Vagina (tissue), 2 donors: ENCODE results near the gene TRPC4.

Source experiments
- CTCF ChIP-seq, 3 experiments: fragments of 450-650 bp in 2 of 3; fragments of 200-600 bp in 1 of 3; sonication (generic) in 1 of 3; IDR thresholded peaks; one replicate each; pipeline ENCODE4 v1.5.1; 2017 to 2019; ENCODE audit warnings: antibody characterized with exemption in 3 of 3, mild to moderate bottlenecking in 2 of 3, moderate library complexity in 2 of 3
- POLR2A ChIP-seq, 2 donors: fragments of 450-650 bp; IDR thresholded peaks; one replicate each; pipeline ENCODE4 v1.6.1; 2017; ENCODE audit warnings: antibody characterized with exemption in 2 of 2, mild to moderate bottlenecking in 2 of 2, moderate library complexity in 2 of 2
- POLR2AphosphoS5 ChIP-seq, 2 donors: sonication (generic); formaldehyde crosslinking; IDR thresholded peaks; one replicate each; pipeline ENCODE4 v1.9.0; 2017; ENCODE audit warnings: antibody characterized with exemption in 2 of 2, mild to moderate bottlenecking in 2 of 2, low read depth in 1 of 2; ENCODE audit not compliant: insufficient read depth in 1 of 2

DNA sequence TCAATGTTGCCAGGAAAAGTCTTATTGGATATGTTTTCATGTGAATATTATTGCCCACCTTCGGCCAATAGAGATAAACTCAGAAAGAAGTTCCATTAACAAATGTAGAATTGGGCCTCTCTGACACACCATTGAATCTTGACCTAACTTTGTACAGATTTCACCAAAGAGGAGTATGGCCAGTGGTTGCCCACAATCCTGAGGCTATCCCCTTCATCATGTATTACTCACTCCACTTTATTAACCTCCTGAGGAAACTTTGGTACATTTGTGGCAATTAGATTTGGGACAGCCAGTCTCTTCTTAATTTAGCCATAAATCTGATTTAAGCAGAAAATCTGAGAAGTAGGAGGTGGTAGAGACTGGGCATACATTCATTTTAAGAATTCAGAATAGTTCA is 217.7 kb downstream of the TRPC4 start:
- no peak for TF ChIP-seq CTCF (IDR thresholded peaks at IDR 0.05)
- no peak for TF ChIP-seq POLR2AphosphoS5 (IDR thresholded peaks at IDR 0.05; ENCODE audit: insufficient read depth in 1 of 2, low read depth in 1 of 2)
- TF ChIP-seq POLR2A (IDR thresholded peaks at IDR 0.05), result no peak
